HG02840 (cell line): ENCODE data around the gene PIP4P1.
"Not testable (repeated sequence)": the region's sequence is repeated elsewhere in the genome, so short reads cannot be mapped to it uniquely, and the experiment has no call there.

Experiments used
- ATAC-seq: cut with Tn5 transposase; IDR thresholded peaks from one replicate; pipeline ENCODE4 v1.9.1; 2021; ENCODE audit warnings: mild to moderate bottlenecking, moderate library complexity, moderate number of reproducible peaks; ENCODE audit not compliant: unreplicated experiment, low FRiP score

The PIP4P1 gene

DNA sequence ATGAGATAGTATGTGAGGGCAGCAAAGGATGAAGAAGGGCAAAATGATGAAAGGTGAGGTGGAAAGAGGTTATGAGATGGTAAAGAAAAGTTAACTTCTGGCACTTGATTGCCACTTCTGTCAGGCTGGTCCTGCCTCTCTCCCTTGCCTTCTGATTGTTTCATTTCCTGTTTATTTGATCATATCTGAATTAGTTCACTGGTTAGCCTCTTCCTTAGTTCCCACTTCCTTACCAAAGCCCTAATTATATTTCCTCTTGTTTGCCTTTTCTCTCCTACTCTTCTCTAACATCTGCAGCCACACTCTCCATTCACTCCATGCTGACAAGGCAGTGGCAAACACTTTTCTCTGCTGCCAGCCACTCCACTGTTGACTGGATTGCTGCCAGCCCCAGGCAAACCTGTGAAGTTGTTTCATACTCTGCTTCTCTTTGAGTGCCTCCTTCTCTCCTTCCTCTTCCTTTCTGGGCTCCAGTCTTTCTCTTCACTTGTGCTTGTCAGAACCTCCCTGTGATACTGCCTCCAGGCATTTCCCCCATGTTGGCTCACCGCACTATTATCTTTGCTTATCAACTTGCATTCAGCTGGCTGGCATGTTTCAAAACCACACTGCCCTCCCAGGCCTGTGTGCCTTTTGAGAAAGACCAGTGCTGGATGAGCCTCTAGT lies 16.1 kb upstream of the PIP4P1 start:
- ATAC-seq = no peak

DNA sequence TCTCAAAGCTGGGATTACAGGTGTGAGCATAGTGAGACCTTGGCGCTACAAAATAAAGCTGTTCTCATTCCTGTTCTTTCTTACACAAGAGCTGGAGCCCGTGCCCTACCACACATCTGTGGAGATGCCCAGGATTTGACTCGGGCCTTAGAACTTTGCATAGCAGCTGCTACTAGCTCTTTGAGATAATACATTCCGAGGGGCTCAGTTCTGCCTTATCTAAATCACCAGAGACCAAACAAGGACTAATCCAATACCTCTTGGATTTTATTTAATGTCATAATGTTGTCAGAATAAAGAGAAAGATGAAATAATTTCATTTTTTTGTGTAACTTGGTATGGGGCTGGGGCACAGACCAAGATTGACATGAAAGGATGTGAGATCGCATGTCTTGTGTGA lies 15.5 kb upstream of the PIP4P1 start:
- ATAC-seq = no peak

DNA sequence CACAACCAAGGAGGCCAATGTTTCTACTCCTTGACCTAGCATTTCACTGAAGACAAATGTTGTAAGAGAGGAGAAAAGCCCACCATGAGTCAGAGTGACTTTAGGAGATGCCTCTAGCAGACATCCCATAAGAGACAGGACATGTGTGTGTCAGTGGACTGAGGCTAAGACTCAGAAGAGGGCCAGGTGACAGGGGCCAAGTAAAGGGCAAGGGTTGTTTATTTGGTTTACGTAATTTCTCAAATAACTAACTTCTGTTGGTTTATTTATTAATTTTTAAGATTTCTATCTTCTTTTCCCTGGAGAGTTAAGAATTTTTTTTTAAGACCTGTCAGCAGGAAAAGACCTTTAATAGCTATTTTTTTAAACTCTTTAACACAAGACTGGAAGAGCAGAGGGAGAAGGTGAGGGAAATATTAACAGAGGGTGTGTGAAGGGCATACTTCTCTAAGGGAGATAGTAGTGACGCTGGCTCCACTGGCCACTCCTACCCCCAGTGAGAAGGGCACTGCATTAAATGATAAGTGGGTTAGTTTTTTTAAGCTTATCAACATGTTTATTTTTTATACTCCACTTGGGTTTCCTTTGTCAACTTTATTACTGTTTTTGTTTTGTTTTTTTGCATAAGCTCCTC lies 11.4 kb upstream of the PIP4P1 start:
- no peak for ATAC-seq

DNA sequence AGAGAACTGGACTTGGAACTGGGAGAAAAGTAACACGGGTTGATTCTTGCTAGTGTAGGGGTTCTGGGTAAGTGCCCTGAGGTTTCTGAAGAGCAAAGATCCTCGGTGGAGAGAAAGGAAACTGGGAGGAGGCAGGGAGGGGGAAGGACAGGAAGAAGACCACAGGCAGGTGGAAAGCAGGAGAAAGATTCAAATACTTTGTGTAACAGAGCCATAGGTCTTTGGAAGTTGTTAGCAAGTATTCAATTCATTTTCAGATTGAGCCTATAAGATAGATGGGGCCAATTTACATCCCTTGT lies 9.3 kb upstream of the PIP4P1 start:
- no peak for ATAC-seq

DNA sequence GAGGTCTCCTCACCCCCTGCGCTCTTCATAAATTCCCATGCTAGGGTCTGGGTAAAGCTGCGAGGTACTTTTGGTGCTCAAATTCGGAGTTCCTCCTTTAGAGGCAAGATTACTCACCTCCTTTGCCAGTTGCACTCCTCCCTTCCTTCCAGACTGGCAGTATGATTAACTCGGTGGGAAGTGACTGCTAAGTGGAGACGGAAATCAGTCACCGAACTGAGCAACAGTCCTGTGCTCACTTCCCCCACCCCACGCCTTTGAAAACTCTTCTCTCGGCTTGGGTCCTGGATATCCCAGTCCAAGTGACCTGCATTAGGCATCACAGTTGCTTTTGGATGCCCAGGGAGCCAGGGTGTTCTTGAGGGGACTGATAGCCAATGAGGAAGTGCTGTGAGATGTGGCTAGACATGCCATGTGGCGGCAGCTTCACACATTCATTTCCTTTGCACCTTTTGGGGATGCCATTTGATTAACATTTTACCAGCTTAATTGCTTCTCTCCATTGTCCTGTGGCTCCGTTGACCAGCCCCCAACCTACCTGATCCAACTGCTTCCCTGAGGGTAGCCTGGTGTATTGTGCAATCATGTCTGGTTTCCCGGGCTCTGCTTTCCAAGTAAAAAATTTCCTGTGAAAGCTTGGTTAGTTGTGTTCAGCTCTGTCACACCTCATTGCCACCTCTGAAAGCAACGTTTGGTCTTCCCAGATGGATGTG lies 8.8 kb upstream of the PIP4P1 start:
- peak; percentile 32 for ATAC-seq

DNA sequence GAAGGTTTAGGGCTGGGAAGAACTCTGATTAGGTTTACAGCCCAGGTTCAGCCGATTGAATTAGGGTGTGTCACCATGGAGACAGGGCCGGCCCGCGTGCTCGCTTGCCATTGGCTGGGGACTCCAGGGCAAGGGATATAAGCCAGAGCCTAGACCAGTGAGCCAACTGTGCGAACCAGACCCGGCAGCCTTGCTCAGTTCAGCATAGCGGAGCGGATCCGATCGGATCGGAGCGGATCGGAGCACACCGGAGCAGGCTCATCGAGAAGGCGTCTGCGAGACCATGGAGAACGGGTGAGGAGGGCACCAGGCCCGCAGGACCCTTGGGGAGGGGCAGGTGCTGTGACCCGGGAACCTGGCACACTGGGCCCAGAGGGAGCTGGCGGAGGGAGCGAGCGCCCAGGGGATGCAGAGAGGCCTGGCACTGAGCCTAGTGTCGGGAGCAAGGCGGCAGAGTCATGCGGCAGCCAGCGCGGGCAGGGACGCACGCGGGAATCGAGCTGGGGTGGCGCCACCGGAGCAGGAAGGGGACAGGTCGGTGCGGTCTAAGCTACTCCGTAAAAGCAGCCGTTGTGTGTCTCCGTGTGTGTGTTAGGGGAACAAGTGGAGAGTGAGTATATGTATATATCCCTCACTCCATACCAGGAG lies 8.1 kb upstream of the PIP4P1 start, which contains the start of gene PNP:
PNP (plus strand) TSS at position 165 of the 648 bp plus-strand sequence; CDS start at position 284, 119 bp downstream.
- peak; percentile 97 for ATAC-seq

DNA sequence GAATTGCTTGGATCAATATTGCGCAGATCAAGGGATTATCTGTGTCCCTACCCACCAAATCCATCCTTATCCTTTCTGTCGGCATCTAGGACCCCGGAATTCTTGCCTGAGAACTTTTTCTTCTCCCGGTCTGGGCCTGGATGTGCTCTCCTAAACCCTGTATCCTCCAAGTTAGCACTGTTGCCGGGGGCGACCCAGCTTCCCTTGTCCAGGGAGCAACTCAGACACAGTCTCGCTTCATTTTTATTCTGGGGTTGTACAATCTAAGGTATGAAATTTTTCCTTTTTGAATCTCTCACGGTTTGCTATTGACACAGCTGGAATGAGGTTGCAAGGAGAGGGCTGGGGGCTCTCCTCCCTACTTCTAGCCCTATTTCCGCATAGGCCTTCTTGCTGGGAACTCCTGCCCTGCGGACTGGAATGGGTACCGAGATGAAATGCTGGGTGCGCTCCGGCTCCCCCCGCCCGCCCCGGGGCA lies 7.6 kb upstream of the PIP4P1 start:
- no peak for ATAC-seq

DNA sequence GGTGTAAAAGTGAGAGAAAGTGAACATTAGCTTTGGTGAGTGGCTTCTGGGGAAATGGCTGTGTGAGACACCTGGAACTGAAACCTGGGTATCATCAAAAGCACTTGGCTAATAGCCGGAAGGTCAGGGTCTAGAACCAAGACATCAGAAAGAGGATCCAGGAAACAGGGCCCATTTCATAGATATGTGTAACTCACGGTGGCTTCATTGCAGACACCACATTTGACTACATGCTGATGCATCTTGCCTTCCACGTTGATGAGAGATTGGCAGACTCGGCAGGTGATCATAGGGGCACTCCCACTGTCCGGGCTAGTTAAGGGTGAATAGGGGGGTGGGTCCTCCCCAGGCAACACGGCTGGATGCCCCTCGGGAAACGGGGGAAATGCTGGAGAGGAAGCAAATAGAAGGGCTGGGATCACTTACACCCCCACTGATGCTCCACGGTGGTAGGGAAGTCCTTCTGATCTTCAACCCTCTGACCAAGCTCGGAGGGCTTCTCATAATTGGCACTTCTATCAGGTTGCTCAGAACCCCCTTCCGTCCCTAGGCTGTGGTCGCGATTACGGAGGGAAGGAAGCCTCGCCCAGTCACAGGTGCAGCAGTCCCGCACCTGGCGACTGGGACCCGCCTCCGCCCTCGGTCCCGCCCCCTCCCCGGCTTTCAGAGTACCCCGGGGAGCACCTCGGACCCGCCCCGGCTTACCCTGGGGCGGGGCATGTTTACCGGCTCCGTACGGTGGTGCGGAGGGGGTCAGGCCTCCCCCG lies 593 bp downstream of the PIP4P1 start:
- ATAC-seq = peak; percentile 4

DNA sequence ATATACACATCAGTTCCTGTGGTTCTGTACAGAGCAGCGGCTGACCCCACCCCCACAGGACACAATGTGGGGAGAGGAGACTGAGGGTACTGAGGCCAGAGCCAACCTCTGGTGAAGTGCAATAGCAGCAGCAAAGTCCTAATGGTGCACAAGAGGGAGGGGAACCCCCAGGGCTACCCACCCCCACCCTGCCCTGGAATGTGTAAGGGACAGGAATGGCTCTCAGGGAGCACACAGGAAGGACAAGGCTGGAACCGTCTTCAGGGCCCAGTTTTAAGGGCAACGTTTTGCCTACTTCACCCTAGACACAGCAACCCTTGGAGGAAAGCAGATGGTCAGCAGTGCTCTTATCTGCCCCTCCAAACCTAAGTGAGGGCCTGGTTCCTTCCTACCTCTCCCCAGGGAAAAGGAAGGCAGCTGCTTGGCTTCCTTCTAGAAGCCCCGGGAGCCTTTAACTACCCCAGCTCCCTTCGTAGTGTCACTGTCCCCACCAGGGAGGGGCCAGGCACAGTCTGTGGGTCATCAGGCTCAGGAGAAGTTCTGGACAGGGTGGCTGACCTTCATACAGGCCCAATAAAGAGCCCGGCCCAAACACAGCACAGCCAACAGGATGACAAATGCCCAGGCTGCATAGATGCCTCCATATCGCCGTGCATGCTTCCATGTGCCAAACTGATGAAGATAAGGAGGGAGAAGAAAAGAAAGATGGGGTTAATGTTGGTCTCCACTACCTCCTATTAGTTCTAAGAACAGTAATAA lies 3.0 kb downstream of the PIP4P1 start:
- ATAC-seq = no peak

DNA sequence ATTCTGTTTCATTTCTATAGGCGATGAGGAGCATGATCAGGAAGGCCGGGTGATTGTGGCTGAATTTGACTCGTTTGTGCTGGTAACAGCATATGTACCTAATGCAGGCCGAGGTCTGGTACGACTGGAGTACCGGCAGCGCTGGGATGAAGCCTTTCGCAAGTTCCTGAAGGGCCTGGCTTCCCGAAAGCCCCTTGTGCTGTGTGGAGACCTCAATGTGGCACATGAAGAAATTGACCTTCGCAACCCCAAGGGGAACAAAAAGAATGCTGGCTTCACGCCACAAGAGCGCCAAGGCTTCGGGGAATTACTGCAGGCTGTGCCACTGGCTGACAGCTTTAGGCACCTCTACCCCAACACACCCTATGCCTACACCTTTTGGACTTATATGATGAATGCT lies 4.3 kb downstream of the PIP4P1 start:
- ATAC-seq = no peak

DNA sequence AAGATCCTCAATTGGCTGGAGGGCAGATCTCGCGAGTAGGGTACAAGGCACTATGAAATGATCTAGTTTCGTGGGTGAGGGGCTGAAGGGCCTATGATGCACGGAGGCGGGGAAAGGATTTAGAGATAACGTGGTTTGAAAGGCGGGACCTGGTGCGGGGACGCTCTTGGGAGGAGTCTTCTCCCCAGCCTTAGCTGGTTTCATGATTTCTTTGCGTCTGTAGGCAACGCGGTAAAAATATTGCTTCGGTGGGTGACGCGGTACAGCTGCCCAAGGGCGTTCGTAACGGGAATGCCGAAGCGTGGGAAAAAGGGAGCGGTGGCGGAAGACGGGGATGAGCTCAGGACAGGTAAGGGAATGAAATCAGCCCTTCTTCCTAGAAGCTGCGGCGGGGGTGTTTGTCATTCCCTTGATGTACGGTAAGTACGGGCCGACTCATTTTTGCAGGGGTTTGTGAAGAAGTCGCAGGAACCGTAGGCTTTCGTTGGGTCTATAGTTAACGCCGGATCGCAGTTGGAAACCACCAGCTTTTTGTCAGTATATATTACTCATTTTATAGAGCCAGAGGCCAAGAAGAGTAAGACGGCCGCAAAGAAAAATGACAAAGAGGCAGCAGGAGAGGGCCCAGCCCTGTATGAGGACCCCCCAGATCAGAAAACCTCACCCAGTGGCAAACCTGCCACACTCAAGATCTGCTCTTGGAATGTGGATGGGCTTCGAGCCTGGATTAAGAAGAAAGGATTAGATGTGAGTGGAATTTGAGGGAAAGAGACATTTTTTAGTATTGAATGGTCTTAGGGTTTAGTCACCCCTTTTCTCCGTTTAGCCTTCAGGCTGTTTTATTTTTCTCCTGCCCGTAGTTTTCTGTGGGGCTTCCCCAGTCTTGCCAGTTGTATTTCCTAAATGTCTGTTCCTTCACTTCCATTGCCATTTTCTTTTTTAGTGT lies 5.6 kb downstream of the PIP4P1 start:
- peak; percentile 24 for ATAC-seq

DNA sequence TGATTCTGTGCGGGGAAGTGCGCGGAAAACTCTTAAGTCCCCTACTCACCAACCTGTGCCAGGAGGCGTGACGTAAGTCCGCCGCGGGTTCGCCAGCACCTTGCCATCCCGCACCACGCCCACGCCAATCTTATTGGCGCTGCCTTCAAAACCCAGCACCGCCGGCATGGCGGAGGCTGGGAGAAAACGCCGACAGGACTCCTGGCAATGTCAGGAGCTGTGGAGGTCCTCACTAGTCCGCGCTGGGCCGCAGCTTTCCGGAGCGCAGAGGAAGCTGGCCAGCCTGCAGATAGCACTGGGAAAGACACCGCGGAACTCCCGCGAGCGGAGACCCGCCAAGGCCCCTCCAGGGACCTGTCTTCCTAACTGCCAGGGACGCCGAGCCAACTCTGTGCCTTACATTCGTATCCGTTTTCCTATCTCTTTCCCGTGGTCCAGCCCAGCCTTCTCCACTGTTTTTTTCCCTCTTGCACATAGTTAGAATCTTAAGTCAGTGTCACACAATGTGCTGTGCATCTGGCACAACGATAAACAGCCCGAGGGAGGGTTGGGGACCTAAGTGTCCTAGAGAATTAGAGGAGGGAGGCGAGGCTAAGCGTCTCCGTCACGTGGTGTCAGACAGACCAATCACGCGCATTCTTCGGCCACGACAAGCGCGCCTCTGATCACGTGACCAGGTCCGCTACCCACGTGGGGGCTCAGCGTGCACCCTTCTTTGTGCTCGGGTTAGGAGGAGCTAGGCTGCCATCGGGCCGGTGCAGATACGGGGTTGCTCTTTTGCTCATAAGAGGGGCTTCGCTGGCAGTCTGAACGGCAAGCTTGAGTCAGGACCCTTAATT lies 6.5 kb downstream of the PIP4P1 start, which contains the start of the genes APEX1 and OSGEP:
APEX1 (plus strand) TSS at position 711 of the 839 bp plus-strand sequence. CDS start 420 bp downstream, outside the sequence.
OSGEP (minus strand) TSS at position 297 of the 839 bp plus-strand sequence; CDS start at position 168, 129 bp downstream.
- peak; percentile 90 for ATAC-seq

DNA sequence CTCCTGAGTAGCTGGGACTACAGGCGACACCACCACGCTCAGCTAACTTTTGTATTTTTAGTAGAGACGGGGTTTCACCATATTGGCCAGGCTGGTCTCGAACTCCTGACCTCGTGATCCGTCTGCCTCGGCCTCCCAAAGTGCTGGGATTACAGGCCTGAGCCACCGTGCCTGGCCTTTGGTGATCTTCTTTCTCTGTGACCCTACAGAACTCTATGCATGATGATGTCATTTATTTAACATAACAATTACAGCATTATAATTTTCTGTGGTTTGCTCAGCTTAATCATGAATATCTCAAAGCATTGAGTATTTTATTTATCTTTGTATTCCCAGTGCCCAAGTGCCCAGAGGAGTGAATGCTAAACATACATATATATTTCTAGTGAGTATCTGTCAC lies 8.4 kb downstream of the PIP4P1 start:
- ATAC-seq = not testable (repeated sequence)

DNA sequence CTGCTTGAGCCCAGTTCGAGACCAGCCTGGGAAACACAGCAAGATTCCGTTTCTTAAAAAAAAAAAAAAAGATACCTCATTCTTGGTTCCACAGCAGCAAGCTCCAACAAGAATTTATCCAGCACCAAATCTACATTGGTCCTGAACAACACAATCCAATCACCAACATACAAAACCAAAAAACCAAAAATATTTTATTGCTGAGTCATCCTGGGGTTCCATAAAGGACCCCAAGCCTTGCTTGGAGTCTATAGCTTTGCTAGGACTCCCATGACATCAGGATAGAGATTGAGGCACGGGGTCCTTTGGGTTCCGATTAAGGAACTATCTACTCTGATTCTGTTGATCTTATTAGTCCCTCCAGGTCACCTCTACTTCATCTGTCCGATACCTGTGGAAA lies 14.3 kb downstream of the PIP4P1 start:
- ATAC-seq = no peak

DNA sequence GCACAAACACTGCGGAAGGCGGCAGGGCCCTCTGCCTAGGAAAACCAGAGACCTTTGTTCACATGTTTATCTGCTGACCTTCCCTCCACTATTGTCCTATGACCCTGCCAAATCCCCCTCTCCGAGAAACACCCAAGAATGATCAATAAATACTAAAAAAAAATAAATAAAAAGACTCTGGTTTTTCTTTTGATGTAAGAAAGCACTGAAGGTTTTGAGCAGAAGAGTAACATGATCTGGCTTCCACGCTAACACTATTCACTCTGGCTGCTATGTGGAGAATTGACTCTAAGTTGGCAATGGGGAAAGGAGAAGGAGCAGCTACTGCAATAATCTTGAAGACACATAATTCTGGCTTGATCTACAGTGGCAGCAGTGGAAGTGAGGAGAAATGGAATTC lies 17.6 kb downstream of the PIP4P1 start:
- ATAC-seq = not testable (repeated sequence)

DNA sequence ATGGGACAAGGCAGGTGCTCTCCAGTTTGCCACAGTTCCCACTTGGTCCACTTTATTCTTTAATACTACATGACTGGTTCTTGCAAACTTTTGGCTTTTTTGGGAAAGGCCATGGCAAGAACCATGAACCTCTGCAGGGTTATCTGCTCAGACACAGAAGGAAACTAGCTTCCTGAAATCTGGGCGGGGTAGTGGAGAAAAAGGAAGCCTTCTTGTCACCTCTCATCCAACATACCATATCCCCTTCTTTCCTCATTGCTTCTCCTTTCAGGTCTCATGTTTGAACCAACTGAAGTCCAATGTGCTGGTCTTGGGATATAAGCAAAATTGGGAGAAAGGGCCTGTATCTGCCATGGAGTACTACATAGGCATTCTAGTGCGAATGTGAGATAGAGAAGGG lies 19.8 kb downstream of the PIP4P1 start:
- ATAC-seq = no peak

DNA sequence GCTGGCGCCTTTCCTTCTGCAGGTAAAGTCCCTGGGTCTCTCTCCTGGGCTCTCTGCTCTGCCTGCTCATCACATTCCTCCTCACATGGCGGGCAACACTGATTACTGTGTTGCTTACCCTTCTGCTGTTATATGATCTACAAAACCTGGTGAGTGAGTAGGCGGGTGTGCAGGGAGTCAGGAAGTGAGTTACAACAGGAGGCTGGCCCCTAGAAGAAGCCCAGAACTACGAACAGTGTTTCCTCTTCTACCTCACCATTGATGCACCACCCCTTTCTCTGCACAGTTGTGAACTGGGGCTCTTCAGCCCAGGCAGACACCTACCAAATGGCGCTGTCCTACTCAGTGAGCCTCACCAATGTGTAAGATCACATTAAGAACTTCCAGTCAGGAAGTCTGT lies 20.4 kb downstream of the PIP4P1 start:
- no peak for ATAC-seq
